Left lobe of liver (tissue), 2 donors: ENCODE measurements around the gene CFAP90. TPM values are rescaled to one million over a fixed set of nuclear protein-coding genes. Genes with fewer than 3 reads are reported as not detected.
A peak's percentile ranks its signal among the peaks of the same experiment; 100 is the strongest.

Experiments
- ATAC-seq: fragments of 200-7000 bp; cut with Tn5 transposase; one replicate; pipeline ENCODE4 v1.9.1; 2020; ENCODE audit warnings: mild to moderate bottlenecking, moderate library complexity
- DNase-seq: peaks from one replicate; pipeline ENCODE4 v3.0.0-alpha.2; 2020; ENCODE audit warnings: low spot score
- total RNA-seq: library from RNA; stranded (reverse); gene quantifications from one replicate; pipeline ENCODE4 v1.2.1, GENCODE V29; 2021
- donor health status: DM: no; HTN: no; CAD: no; lungs with moderate emphysema.
- donor health status: DM: no; HTN: yes; CAD: no.

The CFAP90 gene, protein sequence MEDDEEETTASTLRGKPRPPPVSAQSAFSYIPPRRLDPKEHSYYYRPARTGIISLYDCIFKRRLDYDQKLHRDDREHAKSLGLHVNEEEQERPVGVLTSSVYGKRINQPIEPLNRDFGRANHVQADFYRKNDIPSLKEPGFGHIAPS
- total RNA-seq: 0.48 TPM

- ATAC-seq: peak; percentile 72
- peak; percentile 57 for DNase-seq
Measured at GRCh38 chr5:7850395-7851239, at the start of gene CFAP90. CFAP90 (minus strand) TSS chr5:7851133; CDS start chr5:7851021, 112 bp downstream.

DNA sequence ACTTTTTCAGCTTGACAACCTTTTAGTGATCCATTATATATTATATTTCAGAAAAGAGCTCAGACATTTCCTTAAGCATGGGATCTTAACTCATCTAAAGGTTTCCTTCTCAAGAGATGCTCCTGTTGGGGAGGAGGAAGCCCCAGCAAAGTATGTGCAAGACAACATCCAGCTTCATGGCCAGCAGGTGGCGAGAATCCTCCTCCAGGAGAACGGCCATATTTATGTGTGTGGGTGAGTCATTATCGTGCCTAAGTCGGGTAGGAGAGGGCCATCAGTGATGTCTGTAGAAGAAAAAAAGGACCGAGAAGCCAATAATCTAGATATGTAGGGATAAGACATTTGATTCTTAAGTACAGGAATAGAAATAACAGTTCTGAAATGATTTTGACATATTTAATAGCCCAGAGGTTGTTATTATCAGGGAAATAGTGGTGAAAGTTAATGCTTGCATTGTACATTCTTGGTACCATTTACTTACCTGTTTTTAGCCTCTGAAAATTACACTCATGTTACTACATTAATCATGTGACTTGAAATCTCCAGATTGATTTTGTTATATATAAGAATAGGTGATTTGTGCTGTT, 46.2 kb upstream of the CFAP90 start:
- DNase-seq: no peak
- ATAC-seq: no peak

GRCh38 chr5:7894860-7895259, 43.9 kb upstream of the CFAP90 start:
- DNase-seq (no peak), ATAC-seq (no peak)

DNA sequence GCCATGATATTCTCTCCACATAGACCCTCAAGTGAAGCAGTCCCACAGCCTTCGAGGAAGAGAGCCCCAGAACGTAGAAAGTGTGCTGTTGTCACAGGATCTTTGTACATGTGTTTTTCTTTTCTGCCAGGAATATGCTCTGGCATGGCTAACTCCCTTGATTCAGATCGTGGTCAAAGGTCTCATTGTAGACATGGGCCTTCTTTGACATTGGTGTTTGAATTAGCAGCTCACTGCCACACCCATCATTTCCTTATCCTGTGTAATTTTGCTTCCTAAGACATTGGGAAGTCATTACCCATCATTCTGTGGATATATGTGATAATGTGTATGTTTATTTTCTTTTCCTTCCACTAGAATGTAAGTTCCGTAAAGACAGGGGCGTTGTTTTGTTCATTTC, 43.5 kb upstream of the CFAP90 start:
- no peak for DNase-seq
- no peak for ATAC-seq

DNA sequence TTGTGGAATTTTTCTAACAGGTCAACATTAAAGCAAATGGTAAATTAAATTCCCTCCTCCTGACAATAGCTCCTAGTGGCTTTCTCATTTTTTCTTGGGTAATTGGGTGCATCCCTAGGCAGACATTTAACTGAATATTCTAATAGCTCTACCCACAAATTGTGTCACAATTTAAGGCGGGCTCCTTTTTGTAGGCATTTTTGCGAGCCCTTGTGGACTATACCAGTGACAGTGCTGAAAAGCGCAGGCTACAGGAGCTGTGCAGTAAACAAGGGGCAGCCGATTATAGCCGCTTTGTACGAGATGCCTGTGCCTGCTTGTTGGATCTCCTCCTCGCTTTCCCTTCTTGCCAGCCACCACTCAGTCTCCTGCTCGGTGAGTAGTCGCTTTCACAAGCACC, 38.0 kb upstream of the CFAP90 start:
- DNase-seq (no peak), ATAC-seq (no peak)

GRCh38 chr5:7886849-7887475, 36.0 kb upstream of the CFAP90 start:
- ATAC-seq: peak; percentile 81
- no peak for DNase-seq

GRCh38 chr5:7884491-7885267, 33.7 kb upstream of the CFAP90 start:
- DNase-seq: no peak
- peak; percentile 47 for ATAC-seq

GRCh38 chr5:7882926-7883325, 32.0 kb upstream of the CFAP90 start:
- DNase-seq (no peak), ATAC-seq (no peak)

GRCh38 chr5:7881816-7882215, 30.9 kb upstream of the CFAP90 start:
- DNase-seq (no peak), ATAC-seq (no peak)

DNA sequence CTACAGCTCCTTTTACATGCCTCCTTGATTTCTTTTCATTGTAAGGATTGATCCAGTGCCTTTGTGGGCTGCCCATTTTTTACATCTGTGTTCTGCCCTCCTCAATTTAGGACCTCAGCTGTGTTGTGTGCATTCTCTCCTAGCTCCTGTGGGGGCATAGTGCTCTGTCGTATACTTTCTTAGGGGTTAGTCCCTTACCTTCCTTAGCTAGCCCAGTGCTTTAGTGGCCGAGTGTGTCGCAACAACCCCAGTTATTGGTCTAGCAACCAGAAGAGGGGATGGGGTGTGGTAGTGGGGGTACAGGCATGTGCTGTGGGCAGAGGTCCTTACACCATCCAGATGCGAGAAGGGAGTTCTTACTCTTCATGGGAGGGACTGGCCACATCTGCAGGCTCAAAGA, 30.2 kb upstream of the CFAP90 start:
- ATAC-seq (no peak), DNase-seq (no peak)

DNA sequence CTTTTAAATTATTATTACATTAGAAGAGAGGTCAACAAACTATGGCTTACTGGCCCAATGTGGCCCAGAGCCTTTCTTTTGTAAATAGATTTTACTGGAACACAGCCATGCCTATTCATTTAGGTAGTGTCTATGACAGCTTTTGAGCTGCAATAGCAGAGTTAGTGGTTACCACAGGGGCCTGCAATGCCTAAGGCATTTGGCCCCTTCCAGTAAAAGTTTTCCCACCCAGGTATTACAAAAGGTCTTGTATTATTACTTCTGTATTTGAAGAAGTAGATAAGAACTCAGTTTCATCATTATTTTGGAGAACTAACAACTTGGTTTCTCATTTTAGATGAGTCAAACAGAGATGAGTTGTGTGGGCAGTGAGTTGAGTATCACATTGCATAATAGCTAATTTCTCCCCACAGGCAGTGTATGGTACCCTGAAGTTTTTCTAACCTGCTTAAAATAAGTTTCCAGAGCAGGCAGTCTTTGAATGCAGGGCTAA, 27.5 kb upstream of the CFAP90 start:
- DNase-seq (no peak), ATAC-seq (peak; percentile 82)

DNA sequence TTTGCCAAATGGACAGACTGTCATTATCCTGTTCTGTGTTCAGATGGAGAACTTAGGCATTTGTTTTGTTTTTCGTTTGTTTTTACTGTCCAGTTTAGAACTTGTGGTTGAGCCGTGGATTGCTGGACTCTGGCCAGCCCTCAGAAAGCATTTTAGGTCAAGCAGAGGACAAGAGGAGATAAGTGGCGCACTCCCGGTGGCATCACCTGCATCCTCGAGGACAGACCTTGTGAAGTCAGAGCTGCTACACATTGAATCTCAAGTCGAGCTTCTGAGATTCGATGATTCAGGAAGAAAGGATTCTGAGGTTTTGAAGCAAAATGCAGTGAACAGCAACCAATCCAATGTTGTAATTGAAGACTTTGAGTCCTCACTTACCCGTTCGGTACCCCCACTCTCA, 26.9 kb upstream of the CFAP90 start:
- DNase-seq: peak; percentile 64
- peak; percentile 46 for ATAC-seq

DNA sequence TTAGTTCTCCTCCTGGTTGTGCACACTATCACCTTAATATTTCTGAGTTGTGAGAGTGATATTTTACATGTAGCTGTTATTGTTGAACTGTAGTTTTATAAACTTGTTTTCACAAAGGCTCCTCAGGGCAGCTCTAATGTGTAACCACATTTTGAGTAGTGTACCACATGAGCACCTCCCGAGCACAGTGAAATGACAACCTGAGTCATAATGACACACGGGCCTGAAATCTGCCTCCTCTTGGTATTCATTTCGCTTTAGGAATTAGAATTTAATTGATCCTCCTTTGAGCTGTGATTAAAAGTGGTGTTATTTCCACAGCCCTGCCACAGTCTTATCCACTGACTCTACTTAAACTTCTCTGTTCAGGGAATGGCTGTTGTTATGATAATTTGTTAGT, 25.9 kb upstream of the CFAP90 start:
- ATAC-seq (no peak), DNase-seq (no peak)

- DNase-seq (no peak), ATAC-seq (no peak)
Measured at GRCh38 chr5:7875151-7875550, 24.2 kb upstream of the CFAP90 start.

- DNase-seq (no peak), ATAC-seq (no peak)
Measured at GRCh38 chr5:7874639-7875038, 23.7 kb upstream of the CFAP90 start.

DNA sequence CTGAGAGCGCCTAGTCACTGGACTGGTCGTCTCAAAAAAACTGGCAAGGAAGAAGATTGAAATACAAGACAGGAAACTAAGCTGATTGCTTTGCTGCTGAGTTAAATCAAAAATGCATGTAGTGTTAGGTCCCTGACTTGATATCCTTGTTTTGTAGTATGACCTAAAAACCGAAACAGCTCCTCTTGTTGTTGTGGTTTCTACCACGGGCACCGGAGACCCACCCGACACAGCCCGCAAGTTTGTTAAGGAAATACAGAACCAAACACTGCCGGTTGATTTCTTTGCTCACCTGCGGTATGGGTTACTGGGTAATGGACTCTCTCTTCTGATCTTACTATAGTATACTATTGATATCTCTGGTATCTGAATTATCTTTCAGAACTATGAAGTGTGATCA, 22.3 kb upstream of the CFAP90 start:
- no peak for DNase-seq
- ATAC-seq: no peak

GRCh38 chr5:7872517-7873130, 21.7 kb upstream of the CFAP90 start:
- ATAC-seq: no peak
- DNase-seq: no peak

- DNase-seq: no peak
- no peak for ATAC-seq
Measured at GRCh38 chr5:7871653-7872052, 20.7 kb upstream of the CFAP90 start.

GRCh38 chr5:7869474-7870136, 18.7 kb upstream of the CFAP90 start:
- no peak for DNase-seq
- peak; percentile 60 for ATAC-seq
